Activated naive CD4-positive, alpha-beta T cell treated with Interleukin-2 at 50 U/mL for 16 hours (primary cell): ENCODE measurements around the gene SMOC1.

Experiments used
- DNase-seq: peaks from one replicate; pipeline ENCODE4 v3.0.0-alpha.2; 2020

Gene SMOC1, protein sequence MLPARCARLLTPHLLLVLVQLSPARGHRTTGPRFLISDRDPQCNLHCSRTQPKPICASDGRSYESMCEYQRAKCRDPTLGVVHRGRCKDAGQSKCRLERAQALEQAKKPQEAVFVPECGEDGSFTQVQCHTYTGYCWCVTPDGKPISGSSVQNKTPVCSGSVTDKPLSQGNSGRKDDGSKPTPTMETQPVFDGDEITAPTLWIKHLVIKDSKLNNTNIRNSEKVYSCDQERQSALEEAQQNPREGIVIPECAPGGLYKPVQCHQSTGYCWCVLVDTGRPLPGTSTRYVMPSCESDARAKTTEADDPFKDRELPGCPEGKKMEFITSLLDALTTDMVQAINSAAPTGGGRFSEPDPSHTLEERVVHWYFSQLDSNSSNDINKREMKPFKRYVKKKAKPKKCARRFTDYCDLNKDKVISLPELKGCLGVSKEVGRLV

DNA sequence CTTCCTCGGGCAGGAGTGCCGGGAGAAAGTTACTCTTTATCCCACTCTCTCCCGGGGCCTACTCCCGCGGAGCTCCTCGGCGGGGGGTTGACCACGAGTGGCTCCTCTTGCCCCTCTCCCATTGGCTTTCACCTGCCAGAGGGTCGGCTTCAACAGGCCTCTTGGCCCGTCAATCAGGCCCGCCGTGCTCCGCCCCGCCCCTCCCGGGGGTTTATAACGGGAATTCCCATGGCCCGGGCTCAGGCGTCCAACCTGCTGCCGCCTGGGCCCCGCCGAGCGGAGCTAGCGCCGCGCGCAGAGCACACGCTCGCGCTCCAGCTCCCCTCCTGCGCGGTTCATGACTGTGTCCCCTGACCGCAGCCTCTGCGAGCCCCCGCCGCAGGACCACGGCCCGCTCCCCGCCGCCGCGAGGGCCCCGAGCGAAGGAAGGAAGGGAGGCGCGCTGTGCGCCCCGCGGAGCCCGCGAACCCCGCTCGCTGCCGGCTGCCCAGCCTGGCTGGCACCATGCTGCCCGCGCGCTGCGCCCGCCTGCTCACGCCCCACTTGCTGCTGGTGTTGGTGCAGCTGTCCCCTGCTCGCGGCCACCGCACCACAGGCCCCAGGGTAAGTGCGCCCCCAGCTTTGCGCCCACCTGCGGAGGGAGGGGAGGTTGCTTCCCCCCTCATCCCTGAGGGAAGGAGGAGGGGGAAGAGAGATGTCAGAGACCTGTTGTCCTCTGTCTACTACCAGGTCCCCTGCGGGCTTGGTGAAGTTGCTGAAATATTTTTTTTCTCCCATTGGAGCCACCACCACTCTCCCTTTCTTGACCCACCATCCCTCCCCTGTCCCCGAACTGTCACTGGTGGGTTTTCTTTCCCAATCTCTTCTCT is at the start of gene SMOC1:
SMOC1 (plus strand) TSS at position 242 of the 869 bp plus-strand sequence; CDS start at position 505, 263 bp downstream.
- no peak for DNase-seq

DNA sequence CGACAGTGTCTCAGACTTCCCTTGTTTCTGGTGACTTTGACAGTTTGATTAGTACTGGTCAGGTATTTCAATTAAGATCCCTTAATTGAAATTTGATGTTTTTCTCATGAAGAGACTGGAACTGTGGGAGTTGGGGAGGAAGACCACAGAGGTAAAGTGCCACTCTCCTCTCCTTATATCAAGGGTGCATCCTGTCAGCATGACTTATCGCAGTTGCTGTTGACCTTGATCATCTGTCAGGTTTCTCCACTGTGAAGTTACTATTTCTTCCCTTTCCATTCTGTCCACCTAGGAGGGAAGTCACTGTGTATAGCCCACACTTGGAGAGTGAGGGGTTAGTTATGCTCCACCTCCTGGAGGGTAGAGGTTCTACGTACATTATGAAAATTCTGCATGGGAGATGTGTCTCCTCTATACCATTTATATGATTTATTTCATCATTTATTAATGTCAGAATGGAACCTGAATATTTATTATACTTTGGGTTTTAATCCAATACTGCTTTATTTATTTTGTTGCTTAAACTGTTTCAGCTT is 40.3 kb upstream of the SMOC1 start:
- no peak for DNase-seq

DNA sequence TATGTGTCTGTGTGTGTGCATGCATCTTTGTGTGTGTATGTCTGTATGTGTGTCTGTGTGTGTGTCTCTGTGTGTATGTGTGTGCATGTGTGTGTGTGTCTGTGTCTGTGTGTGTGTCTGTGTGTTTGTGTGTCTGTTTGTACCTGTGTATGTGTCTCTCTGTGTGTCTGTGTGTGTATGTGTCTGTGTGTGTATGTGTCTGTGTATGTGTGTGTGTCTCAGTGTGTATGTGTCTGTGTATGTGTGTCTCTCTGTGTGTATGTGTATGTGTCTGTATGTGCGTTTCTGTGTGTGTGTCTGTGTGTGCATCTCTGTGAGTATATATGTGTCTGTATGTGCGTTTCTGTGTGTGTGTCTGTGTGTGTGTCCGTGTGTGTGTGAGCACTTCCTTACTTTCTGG is 39.6 kb upstream of the SMOC1 start:
- DNase-seq: no peak

DNA sequence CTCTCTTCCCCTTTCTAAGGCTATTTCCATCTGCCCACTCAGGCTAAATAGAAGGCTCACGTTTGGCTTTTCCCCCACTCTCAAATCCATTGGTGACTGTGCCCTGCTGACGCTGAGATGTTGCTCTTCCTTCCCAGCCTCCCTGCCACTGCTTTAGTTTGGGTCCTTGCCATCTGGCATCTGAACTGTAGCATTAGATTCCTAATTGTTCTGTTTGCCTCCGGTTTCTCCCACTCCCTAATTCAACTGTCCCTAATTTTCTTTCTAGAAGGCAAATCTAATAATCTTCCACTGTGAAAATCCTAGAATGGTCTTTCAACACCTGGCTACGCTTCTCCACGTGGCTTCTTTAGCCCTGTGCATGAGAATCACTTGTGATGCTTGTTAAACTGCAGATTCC is 37.6 kb upstream of the SMOC1 start:
- no peak for DNase-seq

DNA sequence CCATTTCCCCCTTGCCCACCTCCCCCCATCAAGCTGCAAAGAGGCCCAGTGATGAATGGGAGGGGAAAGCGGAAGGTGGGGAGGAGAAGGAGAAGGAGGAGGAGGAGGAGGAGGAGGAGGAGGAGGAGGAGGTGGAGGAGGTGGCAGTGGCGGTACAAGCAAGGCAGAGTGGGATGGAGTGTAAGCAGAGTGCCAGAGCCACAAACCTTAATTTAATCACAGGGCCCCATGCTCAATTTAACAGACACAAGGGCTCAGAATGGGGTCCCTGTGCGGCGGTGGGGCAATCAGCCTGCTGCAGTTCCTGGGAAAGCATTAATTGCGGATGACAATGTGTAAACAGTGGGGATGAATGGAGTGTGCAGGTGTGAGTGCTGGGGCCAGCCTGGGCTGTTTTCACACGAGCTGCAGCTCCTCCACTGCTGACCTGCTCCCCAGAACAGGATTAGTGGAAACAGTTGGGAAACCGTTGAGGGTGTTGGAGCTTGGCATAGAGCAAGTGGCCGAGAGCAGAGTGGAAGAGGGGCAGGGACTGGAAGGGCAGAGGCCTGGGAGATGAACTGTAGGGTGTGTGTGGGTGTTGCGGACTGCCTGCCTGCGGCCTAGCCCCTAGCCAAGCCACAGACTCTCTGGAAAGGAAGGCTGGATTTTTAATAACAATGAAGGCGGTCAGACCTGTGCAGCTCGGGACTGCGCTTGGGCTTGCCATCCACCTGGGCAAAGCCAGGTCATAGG is 36.4 kb upstream of the SMOC1 start:
- no peak for DNase-seq

DNA sequence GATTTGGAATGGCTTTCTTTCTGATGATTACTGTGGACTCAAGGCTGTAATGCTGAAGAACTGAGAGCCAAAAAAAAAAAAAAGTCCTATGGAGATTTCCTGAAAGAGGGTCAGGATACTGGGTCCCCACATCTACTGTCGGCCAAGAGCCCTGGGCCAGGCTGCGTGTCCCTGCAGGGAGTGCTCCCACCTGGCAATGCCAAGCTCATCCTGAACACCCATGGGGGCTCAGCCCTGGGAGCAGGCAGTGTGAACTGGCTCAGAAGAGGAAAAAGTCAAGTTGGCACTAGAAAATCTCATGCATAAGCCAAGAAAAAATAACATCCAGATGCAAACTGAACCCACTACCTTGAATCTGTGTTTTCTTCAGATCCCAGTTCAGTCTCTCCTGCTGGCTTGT is 35.0 kb upstream of the SMOC1 start:
- DNase-seq: no peak

DNA sequence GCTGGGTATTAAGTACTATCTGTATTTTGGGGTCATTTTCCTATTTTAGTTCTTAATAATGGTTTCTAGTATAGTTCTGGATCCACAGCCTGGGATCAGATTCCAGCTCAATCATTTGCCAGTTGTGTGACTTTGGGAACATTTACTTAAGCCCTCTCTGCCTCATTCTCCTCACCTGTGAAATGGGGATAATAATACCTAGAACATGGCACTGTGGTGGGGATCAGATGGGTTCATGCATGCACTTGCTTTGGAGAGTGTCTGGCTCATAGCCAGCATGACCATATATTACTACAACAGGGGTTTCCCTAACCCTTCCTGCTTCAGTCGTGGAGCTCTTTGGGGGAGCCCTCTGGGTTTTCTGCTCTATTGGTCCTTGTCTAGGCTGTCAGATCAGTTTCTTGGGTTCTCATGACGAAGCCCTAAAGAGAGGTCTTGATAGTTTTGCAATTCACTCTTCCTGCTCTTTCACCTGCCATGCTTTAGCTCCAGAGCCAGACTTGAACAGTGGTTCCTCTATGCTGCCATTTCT is 34.1 kb upstream of the SMOC1 start:
- no peak for DNase-seq

DNA sequence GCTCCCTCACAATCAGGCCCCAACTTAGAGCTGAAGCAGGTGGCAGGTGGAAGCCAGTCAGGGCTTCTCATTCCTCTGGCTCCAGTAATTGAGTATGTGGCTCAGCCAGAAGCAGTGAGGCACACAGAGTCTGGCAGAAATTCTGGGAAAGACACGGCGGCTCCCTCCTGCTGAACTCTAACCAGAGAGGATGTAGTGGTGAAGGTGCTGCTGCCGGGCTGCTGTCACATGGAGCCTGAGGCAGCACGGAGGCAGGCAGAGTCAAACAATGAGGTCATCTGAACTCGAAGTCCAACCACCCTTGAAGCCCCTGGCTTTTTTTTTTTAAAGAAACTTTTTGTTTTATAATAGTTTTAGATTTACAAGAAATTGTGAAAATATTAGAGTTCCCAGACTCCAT is 33.4 kb upstream of the SMOC1 start:
- no peak for DNase-seq

DNA sequence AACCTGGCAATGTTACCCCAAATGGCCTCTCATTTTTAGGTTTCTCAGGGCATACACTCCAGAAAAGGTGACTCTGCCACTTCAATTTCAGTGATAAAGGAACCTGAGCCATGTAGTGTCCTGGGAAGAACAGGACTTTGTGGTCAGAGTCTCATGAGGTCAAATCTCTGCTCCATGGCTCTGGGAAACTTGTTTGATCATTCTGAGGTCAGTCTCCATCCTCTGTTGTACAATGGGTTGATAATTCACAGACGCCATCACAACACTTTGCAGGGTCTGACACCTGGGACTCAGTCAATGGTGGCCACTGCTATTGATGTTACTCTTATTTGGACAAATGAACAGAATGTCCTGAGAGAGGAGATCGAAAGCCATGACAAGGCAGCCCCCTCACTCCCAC is 31.1 kb upstream of the SMOC1 start:
- DNase-seq: no peak

DNA sequence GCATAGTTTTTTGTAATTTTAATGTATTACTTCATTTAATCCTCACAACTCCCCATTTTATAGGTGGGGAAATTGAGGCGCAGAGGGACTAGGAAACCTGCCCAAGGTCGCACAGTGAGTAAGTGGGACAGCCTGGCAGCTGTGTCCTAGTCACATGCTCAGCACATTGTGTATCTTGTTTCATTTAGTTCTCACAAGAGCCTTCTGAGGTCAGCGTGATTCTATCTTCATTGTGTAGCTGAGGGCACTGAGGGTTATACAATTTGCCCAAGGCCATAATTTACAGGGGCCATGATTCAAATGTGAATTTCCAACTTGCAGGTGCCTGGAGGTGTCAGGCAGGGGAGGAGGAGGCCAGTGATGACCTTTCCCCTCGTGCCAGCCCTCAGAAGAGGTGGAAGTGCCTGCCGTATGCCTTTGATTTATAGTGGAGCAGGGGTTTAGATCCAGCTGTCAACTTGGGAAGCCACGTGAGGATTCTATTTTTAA is 30.3 kb upstream of the SMOC1 start:
- DNase-seq: no peak

DNA sequence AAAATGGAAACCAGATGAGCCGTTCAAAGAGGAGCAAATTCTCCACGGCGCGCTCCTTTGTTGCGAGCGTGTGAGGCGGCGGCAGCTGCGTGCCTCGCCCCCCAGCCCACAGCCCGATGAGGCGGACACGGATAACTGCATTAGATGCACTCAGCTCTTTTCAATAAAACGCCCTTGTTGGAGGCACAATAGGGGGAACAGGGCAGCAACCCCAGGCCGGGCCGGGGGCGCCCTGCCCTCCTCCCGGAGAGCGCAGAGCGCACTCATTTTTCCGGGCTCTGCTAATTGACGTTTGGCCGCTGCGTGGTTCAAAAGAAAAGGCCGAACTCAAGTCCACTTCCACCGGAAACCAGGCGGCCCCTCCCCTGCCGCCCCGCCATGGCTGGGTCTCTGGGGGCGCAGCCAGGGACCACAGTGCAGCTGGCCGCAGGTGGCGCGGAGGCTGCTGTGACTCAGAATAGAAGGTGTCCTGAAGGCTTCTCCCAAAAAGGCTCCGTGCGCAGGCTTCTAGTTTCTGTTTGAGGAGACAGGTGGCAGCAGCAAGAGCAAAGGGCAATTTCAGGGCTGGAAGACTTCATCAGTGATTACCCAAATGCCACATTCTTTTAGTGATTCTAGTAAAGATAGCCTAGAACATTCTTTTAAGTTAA is 29.0 kb upstream of the SMOC1 start:
- DNase-seq: no peak

DNA sequence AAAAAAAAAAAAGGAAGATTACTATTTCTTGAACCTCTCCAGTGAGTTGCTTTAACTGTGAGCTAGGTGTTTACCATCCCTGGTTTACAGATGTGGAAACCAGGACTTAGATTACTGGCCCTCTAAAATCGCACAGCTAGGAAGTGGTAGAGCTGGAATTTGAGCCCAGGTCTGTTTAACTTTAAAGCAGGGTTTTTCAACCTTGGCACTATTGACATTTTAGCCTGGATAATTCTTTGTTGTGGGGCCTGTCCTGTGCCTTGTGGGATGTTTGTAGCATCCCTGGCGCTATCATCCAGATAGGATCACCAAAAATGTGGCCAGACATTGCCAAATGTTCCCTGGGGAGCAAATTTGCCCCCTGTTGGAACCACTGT is 28.5 kb upstream of the SMOC1 start:
- DNase-seq: no peak

DNA sequence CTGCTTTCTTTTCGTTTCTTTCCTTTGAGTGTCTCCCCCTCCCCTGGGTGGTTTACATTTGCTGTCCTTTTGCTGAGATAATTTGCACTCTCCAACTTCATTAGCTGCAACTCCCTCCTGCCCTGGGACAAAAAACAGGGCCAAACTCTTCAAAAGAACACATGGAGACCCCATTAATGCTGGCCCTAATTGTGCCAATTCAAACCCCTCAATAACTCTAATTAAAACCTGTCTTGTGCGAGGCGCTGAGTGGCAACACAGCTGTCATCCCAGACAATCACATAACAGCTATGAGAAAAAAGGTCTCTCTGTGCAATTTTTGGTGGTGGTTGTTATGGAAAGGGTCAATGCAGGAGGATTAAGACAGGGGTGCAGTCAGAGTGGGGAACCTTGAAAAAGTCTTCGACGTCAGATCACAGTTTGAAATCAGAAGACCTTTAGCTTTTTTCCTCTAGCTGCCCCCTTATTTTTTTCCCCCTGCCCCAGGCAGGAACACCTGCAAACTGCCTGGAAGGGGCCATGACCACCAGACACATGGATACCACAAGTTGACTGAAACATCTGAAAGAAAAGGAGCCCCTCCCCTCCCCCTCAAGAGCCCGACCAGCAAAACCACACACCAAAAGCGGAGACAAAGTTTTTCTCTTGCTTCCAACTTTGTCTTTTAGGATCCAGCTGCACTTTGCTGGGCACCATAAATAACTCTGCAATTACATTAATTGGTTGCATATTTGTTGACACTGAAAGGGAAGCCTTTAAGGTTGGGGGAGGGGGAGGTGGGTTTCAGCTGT is 26.5 kb upstream of the SMOC1 start:
- DNase-seq: no peak

DNA sequence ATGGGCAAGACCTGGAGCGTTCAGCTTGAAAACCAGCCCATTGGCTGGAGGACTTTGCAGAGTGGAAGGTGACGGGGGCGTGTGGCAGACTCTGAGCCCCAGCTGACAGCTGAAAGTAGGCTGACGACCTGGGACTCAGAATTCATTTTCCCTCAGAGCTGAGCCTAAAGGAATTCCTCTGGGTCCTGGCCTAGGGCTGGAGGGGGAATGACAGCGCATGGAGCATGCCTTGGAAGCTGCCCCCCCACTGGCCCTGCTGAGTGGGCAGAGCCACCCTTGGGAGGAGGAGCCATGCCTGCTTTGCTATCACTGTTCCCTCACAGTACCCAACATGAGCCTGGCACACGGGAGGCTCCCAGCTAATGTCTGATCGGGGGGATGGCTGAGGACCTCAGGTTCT is 25.4 kb upstream of the SMOC1 start:
- no peak for DNase-seq

DNA sequence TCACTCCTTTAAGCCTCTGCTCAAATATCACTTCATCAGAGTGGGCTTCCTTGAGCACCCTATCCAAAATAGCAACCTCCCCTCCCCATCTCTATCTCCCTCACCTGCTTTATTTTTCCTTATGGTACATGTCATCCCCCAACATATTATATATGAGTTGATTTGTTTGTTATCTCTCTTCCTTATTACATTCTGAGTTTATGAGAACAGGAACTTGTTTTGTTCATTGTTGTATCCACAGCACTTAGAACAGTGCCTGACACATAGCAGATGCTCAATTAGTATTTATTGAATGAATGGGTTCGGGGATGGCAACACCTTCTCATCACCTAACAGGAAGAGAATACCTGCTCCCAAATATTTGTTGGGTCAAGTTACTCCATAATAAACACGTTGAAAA is 24.6 kb upstream of the SMOC1 start:
- DNase-seq: no peak

DNA sequence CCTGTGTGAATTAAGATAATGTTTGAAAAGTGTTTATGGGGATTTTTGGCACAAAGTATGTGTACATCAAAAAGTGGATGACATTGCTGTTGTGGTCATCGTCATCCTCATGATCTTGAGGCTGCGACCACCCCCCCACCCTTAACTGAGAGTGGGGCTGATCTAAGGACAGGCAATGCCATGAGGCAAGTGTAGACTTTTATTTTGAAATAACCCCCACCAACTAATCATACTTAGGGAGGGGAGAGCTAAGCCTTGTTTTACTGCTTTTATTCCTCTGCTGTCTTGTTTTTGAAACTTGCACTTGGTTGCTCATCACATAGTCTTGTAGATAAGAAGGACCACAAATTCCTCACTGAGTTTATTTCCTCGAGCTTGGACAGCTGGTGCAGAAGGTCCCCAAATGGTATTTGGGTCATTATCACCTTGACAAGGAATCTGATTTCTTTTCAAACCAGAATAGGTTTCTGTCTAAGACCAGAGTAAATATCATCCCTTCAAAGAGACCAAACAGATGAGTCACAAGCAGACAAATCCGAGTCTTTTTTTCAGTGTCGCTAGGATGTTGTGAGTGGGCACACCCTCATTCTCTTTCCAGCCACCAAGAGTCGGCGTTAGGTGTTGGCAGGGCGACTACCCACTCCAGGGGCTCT is 23.9 kb upstream of the SMOC1 start:
- no peak for DNase-seq

DNA sequence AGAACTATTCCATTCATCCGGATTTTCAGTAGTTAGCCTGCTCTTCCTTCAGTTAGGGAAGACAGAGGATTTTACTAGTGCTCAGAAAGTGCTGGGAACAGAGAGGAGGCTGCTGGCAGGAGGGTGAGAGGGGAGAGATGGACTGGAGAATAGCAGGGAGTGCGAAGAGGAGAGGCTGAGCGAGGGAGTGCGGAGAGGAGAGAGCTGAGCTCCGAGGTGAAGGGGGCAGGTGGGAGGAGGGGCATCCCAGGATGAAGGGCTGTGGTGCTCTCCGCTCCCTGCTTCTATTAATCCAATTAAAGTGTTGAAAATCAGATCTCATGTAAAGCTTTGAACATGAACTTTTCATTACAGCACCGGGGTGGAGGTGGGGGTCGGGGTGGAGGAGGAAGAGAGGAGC is 20.4 kb upstream of the SMOC1 start:
- no peak for DNase-seq

DNA sequence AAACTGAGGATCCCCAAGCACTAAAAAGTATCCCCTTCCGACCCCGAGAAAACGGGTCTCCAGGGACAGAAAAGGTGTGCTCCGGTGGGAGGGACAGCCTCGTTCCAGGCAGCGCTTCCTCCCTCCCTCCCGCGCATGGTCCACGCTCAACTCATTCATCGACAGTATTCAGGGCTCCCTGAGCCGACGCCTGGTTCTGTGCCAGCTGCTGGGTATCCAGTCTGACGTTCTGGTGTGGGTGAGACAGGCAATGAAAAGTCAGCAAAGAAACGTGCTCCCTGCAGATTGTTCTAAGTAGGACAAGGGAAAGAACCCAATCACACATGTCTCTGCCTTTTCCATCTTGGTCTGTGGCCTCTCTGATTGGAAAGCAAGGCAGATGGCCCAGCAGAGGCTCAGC is 19.6 kb upstream of the SMOC1 start:
- DNase-seq: no peak

DNA sequence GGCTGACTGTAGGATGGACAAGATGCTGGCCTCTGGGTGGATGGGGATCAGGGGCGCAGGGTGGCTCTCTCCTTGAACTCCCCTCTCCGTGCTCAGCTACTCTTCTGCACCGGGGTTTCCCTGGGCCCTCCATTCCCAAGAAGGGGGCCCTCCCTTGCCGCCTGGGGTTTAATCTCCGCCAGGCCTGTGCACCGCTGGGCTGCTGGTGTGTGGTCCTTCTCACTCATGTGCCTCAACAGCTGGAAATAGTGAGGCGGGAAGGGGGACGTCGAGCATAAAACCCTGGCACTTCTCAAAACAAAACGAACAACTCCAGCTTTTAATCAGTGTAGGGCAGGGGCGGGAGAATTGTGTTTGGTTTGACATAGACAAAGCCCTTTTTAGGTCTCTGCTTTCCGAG is 19.0 kb upstream of the SMOC1 start:
- no peak for DNase-seq

DNA sequence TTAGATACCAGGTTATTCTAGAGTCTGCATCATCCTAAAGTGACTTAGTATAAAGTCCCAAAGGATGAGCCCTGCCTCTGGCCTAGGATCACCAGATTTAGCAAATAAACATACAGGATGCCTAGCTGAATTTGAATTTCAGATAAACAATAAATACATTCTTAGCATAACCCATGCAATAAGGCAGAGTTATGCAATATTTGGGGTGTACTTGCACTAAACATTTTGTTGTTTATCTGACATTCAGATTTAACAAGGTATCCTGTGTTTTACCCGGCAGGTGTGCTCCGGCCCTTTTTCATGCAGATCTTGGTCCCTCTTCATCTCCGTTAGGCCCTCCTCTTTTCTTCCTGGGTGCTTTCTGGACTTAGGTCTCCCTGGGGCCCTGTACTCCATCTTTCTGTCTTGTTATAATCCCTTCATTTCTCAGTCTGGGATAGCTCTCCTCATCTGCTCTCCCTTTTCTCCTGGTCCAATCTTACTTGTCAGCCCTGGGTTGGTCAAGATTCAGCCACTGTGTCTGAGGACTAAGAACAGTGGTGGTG is 18.1 kb upstream of the SMOC1 start:
- no peak for DNase-seq

DNA sequence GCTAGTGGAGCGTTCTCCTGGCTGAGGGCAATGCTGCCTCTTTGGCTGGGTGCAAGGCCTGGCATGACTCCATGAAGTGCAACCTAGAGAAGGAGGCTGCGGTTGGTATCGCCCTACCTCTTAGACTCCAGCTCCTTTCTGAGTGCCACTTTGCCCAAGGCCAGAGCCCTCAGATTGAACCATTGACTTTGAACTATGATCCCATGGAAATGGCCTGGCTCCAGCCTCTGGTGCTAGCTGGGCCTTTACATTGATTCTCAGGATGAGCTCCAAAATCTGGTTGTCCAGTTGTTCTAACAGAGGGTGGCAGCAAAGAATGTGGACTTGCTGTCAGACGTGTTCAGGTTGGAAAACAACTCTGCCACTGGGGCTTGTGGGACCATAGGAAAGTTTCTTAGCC is 16.1 kb upstream of the SMOC1 start:
- no peak for DNase-seq
